NOMO-1 treated with DMSO at 0.1 percent for 48 hours (cell line): Measurements from ENCODE around the gene SH2B3.

Experiments
- DNase-seq: peaks from one replicate; lab custom pipeline; 2025; ENCODE audit not compliant: unreplicated experiment; lab: John Stamatoyannopoulos, UW

Gene SH2B3

DNA sequence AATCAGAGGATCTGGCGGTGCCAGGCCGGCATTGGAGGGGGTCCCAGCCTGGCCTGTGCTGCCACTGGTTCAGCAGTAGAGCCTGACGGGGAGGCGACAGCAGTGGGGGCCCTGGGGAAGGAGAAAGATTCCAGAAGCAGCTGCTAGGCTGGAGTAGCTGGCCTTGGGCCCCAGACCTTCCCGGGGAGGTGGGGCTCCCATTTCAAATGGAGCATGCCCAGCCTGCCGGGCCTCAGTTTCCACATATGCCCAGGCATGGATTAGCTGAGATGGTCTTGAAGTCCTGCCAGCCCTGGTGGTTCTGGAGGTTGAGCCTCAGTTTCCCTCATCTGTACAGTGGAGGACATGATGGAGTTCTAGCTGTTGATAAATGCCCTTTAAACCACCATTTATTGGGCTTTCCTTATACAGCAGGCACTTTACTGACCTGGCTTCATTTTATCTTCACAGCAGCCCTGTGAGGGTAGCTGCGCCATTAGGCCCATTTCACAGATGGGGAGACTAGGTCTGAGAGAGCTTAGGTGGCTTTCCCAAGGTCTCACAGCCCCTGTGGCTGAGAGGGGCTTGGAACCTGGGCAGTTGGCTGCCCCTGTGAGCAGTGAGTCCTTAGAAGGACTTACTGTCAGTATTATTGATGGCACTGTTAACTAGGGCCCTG, 21.8 kb downstream of the SH2B3 start:
- no peak for DNase-seq

GRCh38 chr12:111428081-111428727, 22.5 kb downstream of the SH2B3 start:
- DNase-seq = no peak

DNA sequence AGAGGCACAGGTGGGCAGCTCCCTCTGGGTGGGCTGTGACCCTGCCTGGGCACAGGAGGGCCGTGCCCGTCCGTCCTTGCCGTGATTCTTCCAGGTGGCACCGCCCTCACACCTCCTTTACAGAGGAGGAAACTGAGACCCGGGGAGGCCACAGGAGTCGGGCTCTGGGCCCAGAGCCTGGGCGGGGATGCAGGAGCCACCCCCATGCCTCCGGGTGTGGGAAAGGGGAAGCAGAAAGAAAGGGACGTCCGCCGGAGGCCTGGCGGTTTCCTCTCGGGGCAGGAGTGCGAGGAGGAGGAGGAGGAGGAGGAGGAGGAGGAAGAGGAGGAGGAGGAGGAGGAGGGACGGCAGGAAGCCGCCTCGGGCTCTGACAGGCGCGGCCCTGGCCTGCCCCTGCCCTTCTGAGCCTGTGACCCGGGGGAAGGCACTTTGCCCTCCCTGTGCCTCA, 23.0 kb downstream of the SH2B3 start:
- DNase-seq = peak; percentile 73

DNA sequence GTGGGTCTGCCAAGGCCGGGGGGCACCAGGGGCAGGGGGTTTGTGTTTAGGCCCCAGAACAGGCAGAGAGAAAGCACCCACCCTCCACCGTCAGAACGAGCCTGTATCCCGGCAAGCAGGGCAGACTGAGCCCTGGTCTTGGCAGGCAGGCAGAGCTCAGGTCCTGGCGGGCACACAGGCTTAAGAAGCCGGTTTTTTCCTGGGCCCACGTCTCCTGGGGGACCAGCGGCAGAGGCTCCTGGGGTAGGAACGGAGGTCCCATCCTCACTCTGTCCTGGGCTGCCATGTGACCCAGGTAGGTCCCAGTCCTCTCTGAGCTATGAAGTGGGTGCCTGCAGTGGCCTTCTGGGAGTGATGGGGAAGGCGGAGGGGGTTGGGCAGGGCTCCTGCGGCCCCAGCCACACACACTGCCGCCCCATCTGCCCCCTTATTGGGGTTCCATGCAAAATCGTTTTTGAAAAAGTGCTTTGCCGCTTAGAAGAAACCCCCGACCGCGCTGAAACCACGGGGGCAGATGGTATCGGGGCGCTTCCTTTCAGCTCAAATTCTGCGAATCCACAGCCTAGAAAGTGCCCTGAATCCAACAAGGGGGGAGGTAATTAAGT, 24.2 kb downstream of the SH2B3 start:
- DNase-seq = no peak

DNA sequence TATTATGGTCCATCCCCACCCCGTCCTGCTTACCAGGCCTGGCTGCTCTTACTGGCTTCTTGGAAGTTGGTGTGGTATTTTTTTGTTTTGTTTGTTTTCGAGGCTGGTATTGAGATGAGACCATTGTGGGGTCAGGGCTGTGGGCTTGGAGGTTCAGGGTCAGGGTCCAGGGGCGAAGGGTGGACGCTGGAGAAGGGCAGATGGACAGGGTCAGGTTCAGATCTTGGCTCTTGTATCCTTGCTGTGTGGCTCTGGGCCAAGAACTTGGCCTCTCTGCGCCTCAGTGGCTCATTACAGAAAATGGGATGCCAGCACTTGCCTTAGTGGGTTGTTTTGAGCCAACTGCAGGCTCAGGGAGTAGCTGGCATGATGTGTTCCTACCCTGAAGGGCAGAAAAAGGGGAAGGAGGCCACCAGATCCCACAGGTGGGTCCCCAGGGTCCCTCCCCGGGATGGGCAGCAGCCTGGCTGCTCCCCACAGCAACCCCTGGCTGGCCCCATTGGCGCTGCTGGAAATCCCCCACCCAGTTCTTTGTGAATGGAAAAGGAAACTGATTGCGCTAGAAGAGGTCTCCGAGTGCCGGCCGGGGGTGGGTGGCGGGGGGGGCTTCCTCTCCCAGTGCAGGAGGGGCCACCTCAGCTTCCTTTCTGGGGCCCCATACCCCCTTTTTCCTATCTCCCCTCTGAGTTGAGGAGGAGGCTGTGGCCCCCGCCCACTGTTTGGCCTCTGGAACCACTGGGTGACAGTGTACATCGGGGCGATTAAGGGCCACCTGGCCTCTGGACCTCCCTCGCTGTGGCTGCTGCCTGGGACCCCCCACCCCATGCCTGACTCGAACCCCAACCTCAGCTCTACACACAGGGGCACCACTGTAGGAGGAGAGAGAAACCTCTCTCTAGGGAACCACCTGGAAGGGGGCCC, 25.0 kb downstream of the SH2B3 start:
- DNase-seq = no peak

- no peak for DNase-seq
Observed at GRCh38 chr12:111431772-111432171, 26.0 kb downstream of the SH2B3 start.

GRCh38 chr12:111434049-111434448, 28.3 kb downstream of the SH2B3 start:
- DNase-seq = no peak

GRCh38 chr12:111434680-111435338, 29.1 kb downstream of the SH2B3 start:
- no peak for DNase-seq

- no peak for DNase-seq
Observed at GRCh38 chr12:111435661-111436201, 30.0 kb downstream of the SH2B3 start.

DNA sequence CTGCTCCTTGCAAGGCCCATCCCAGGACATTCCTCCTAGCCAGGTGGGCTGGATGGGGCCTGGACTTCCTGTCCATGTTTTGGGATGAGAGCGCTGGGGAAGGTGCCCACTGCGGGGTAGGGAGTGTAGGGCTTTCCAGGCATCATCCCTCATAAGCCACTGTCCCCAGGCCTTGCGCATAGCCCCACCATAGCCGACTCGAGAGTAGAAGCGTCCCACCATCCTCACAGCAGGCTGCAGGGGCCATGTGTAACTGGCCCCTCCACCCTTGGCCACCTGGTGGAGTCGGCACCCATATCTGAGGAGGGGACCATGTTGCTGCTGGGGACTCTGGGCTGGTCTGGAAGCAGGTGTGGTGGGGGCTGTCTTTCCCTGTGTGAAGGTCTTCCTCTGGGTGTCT, 30.5 kb downstream of the SH2B3 start:
- DNase-seq = no peak

DNA sequence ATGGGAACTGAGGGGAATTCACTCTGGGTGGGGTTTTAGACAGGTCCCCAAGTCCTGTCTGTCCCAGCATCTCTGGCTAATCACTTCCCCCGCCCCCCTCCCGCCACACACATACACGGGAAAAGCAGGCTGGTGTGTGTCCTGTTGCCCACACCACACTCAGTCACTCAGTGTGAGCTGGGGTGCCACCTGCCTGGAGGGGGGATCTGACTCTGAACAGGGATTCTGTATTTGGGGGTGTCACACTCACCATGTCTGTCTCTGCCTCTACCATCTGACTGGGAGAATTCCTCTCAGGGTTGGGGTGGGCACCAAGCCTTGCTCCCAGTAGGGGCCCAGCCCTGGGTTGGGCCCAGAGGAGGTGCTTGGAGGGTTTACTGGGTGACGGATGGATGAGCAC, 31.1 kb downstream of the SH2B3 start:
- no peak for DNase-seq

DNA sequence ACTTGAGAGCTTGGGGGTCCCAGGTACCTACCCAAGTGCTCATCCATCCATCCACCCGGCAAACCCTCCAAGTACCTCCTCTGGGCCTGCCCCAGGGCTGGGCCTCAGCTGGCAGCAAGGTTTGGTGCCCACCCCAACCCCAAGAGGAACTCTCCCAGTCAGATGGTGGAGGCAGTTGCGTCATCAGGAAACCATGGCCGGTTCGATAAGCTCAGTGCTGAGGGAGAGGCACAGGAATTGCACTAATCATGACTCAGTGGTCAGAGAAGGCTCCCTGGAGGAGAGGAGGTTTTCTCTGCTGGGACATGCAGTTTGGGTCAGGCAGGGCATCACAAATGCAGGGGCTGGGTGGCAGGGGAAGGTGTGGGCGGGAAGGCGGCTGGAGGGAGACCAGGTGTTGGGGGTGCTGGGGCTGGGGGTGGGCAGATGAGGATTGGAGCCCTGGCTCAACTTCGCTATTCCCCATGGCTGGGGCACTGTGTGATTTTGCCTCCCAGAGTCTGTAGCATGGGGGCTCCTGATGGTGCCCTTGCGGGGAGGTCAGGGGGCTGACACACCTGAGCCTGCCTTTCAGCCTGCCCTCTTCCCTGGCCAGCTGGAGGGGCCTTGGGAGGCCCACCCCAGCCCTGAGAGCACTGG, 32.2 kb downstream of the SH2B3 start:
- DNase-seq = peak; percentile 56

GRCh38 chr12:111438481-111438880, 32.8 kb downstream of the SH2B3 start:
- peak; percentile 76 for DNase-seq

DNA sequence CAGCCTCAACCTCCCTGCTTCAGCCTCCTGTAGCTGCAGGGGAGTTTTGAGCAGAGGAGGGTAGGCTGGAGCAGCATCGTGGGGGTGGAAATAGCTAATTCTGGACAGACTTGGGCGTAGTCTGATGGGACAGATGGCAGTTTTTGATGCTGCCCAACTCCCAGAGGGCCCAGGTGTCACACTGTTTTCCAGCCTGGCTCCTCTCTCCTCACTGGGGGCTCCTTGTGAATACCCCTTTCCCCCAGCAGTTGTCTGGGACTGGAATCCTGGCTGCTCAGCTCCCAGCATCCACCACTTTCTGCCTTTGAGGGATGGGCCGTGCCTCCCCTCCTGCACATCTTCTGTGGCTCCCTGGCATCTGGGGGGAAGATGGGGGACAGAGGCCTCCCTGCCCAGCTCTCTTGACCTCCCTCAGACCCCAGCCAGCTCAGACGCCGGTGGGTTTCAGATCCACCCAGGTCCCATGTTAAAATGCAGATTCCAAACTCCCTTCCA, 34.0 kb downstream of the SH2B3 start:
- DNase-seq = no peak

- no peak for DNase-seq
Observed at GRCh38 chr12:111440152-111440551, 34.4 kb downstream of the SH2B3 start.

GRCh38 chr12:111440631-111441030, 34.9 kb downstream of the SH2B3 start:
- DNase-seq = no peak

DNA sequence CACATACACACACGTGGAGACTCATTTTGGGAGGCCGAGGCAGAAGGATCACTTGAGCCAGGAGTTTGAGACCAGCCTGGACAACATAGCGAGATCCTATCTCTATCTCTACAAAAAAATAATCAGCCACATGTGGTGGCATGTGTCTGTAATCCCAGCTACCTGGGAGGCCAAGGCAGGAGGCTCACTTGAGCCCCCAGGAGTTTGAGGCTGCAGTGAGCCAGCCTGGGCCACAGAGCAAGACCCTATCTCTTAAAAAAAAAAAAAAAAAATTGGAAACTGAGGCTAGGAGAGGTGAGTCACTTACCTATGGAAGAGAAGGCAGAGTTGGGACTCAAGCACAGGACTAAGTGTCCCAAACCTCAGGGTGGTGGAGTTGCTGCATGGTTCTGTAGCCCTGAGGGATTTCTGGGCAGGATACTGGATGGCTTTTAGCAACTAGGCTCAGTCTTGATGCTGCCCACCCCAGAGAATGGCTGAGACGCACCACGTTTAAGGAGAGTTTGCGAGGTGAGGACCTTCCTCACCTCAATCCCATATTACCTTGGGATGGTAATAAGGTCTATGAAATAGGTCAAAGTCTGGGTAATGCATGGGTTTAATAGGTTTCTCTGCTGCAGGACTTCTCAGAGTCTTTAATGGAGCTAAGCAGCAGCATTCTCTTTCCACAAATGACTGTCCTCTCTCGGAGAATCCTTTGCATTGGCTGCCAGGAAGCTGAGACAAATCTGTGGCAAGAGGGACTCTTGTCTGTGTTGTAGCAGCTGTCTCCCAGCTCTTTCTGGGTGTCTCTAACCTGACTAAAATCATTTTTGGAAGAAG, 35.6 kb downstream of the SH2B3 start:
- DNase-seq = no peak

DNA sequence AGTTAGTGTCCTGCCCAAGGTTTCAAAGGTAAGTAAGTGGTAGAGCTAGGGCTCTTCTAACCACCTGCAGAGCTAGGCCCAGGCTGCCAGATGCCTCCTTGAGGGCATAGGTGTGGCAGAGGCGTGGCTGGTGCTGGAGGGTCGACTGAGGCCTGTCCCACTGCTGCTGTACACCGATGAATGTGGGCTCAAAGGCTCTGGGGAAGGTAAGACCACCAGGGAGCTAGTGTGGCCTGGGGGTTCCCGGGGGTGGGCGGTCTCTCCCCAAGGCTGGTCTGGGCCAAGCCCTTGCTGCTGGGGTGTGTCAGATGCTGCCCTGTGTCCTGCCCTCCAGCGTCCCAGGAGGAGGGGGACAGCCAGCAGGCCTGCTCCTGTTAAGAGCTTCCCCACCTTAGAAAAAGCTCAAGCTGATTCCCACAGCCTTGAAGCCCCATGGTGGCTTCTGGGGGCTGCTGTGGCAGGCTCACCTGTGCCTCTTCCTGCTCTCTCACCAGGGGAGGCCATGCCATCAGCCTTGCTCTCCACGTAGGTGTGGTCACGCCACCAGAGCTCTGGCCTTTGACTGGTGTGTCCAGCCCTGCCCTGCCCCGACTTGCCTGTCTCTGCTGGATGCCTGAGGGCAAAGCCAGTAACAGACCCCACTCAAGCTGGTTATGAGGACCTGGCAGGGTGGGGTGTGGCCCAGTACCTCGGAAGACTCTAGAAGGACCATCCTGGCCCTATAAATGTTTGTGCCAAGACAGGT, 36.8 kb downstream of the SH2B3 start:
- no peak for DNase-seq
